IPS DF 4.7 (cell line): Measurements from ENCODE around the gene FHAD1.

Source experiments
- DNase-seq: peaks from one replicate; pipeline ENCODE4 v3.0.0-alpha.2; 2013; ENCODE audit warnings: low spot score; ENCODE audit errors: extremely low read depth

The FHAD1 gene

GRCh38 chr1:15245593-15246360 is 1.2 kb upstream of the FHAD1 start:
- no peak for DNase-seq

- no peak for DNase-seq
Observed at GRCh38 chr1:15248216-15248615, 1.2 kb downstream of the FHAD1 start.

GRCh38 chr1:15249081-15249480 is 2.1 kb downstream of the FHAD1 start:
- DNase-seq, result no peak

- DNase-seq, result no peak
Observed at GRCh38 chr1:15251857-15252835, 5.1 kb downstream of the FHAD1 start.

- no peak for DNase-seq
Observed at GRCh38 chr1:15254559-15254958, 7.5 kb downstream of the FHAD1 start.

GRCh38 chr1:15255582-15256149 is 8.6 kb downstream of the FHAD1 start:
- no peak for DNase-seq

- no peak for DNase-seq
Observed at GRCh38 chr1:15256584-15256983, 9.6 kb downstream of the FHAD1 start.

- DNase-seq, result no peak
Observed at GRCh38 chr1:15257309-15257708, 10.3 kb downstream of the FHAD1 start.

- DNase-seq, result no peak
Observed at GRCh38 chr1:15258833-15259621, 12.0 kb downstream of the FHAD1 start.

GRCh38 chr1:15259622-15260007 is 12.6 kb downstream of the FHAD1 start:
- DNase-seq, result no peak

- no peak for DNase-seq
Observed at GRCh38 chr1:15260418-15261154, 13.6 kb downstream of the FHAD1 start.

- no peak for DNase-seq
Observed at GRCh38 chr1:15261155-15262002, 14.4 kb downstream of the FHAD1 start.

- no peak for DNase-seq
Observed at GRCh38 chr1:15262003-15262377, 15.0 kb downstream of the FHAD1 start.

GRCh38 chr1:15262706-15263105 is 15.7 kb downstream of the FHAD1 start:
- no peak for DNase-seq

GRCh38 chr1:15264769-15265168 is 17.7 kb downstream of the FHAD1 start:
- DNase-seq, result no peak

GRCh38 chr1:15271196-15271595 is 24.2 kb downstream of the FHAD1 start:
- no peak for DNase-seq

GRCh38 chr1:15272009-15272781 is 25.2 kb downstream of the FHAD1 start:
- peak; percentile 49 for DNase-seq

GRCh38 chr1:15272782-15273127 is 25.7 kb downstream of the FHAD1 start:
- no peak for DNase-seq

GRCh38 chr1:15273274-15273673 is 26.3 kb downstream of the FHAD1 start:
- DNase-seq, result no peak
